GM23338 (cell line): ENCODE measurements around the gene SLC30A7. TPM values are rescaled to one million over a fixed set of nuclear protein-coding genes. Genes with fewer than 3 reads are reported as not detected.

Experiments
- ATAC-seq: fragments of 200-7000 bp; cut with Tn5 transposase; 3 replicates; pipeline ENCODE4 v1.9.1; 2020
- DNase-seq: peaks from one replicate; pipeline ENCODE4 v3.0.0-alpha.2; 2015; ENCODE audit warnings: low spot score
- H2AFZ ChIP-seq: fragments of 200-600 bp; sonication (generic); 2 replicates; pipeline ENCODE4 v1.8.0; 2016; ENCODE audit warnings: antibody characterized with exemption, mild to moderate bottlenecking, moderate library complexity
- H3F3A ChIP-seq: fragments of 200-600 bp; sonication (generic); replicated peaks from 2 replicates; pipeline ENCODE4 v1.8.0; 2017; ENCODE audit warnings: antibody characterized with exemption, mixed run types, low read depth
- H3K27ac ChIP-seq: fragments of 200-600 bp; sonication (generic); 2 replicates; pipeline ENCODE4 v1.6.1; 2016; ENCODE audit warnings: low read depth
- H3K27me3 ChIP-seq: fragments of 200-600 bp; sonication (generic); 2 replicates; pipeline ENCODE4 v1.8.0; 2016; ENCODE audit warnings: mild to moderate bottlenecking, mixed run types, moderate library complexity; ENCODE audit not compliant: insufficient read depth
- H3K36me3 ChIP-seq: fragments of 200-600 bp; sonication (generic); 2 replicates; pipeline ENCODE4 v1.8.0; 2016; ENCODE audit warnings: mild to moderate bottlenecking; ENCODE audit not compliant: insufficient read depth
- H3K4me1 ChIP-seq: fragments of 200-600 bp; sonication (generic); 2 replicates; pipeline ENCODE4 v1.8.0; 2016; ENCODE audit warnings: mild to moderate bottlenecking, moderate library complexity; ENCODE audit not compliant: insufficient read depth
- H3K4me2 ChIP-seq: fragments of 200-600 bp; sonication (generic); 2 replicates; pipeline ENCODE4 v1.7.1; 2017; ENCODE audit warnings: mixed run types
- H3K4me3 ChIP-seq: fragments of 200-600 bp; sonication (generic); 2 replicates; pipeline ENCODE4 v1.6.1; 2016; ENCODE audit warnings: mixed run types
- H3K79me2 ChIP-seq: fragments of 200-600 bp; sonication (generic); replicated peaks from 2 replicates; pipeline ENCODE4 v1.8.0; 2017; ENCODE audit warnings: mild to moderate bottlenecking; ENCODE audit not compliant: insufficient read depth
- H3K9me2 ChIP-seq: fragments of 200-600 bp; sonication (generic); 2 replicates; pipeline ENCODE4 v1.8.0; 2017; ENCODE audit not compliant: insufficient read depth
- H4K20me1 ChIP-seq: fragments of 200-600 bp; sonication (generic); replicated peaks from 2 replicates; pipeline ENCODE4 v1.8.0; 2017; ENCODE audit warnings: mild to moderate bottlenecking; ENCODE audit not compliant: insufficient read depth
- H3K27ac Mint-ChIP-seq: 2 replicates; pipeline ENCODE4 v1.8.0; 2020; ENCODE audit warnings: inconsistent platforms, mild to moderate bottlenecking, moderate library complexity, mixed read lengths
- H3K27me3 Mint-ChIP-seq: 3 replicates; pipeline ENCODE4 v1.8.0; 2022; ENCODE audit warnings: low read depth, mild to moderate bottlenecking, moderate library complexity, mixed read lengths, inconsistent platforms; ENCODE audit not compliant: insufficient read depth, poor library complexity
- H3K36me3 Mint-ChIP-seq: 3 replicates; pipeline ENCODE4 v1.8.0; 2021; ENCODE audit warnings: low read depth, mild to moderate bottlenecking, inconsistent platforms, moderate library complexity, mixed read lengths
- H3K4me1 Mint-ChIP-seq: 3 replicates; pipeline ENCODE4 v1.8.0; 2020; ENCODE audit warnings: mild to moderate bottlenecking, inconsistent platforms, mixed read lengths
- H3K4me3 Mint-ChIP-seq: 3 replicates; pipeline ENCODE4 v1.8.0; 2021; ENCODE audit warnings: moderate library complexity, mild to moderate bottlenecking, inconsistent platforms, mixed read lengths
- H3K9me3 Mint-ChIP-seq: 3 replicates; pipeline ENCODE4 v1.8.0; 2020; ENCODE audit warnings: moderate library complexity, mild to moderate bottlenecking, inconsistent platforms, mixed read lengths
- CREB1 ChIP-seq: fragments of 250-450 bp; sonication (Bioruptor Pico); IDR thresholded peaks from 2 replicates; pipeline ENCODE4 v1.5.0; 2020; ENCODE audit warnings: low read depth, mild to moderate bottlenecking, moderate library complexity
- EZH2 ChIP-seq: fragments of 200-600 bp; sonication (generic); IDR thresholded peaks from one replicate; pipeline ENCODE4 v1.8.0; 2017; ENCODE audit warnings: antibody characterized with exemption, mild to moderate bottlenecking, low read depth; ENCODE audit not compliant: unreplicated experiment
- EZH2phosphoT487 ChIP-seq: fragments of 200-600 bp; sonication (generic); IDR thresholded peaks from one replicate; pipeline ENCODE4 v1.8.1; 2018; ENCODE audit warnings: antibody characterized with exemption; ENCODE audit not compliant: unreplicated experiment
- JUNB ChIP-seq: IDR thresholded peaks from one replicate; pipeline ENCODE4 v1.6.1; 2016; ENCODE audit warnings: antibody characterized with exemption; ENCODE audit not compliant: unreplicated experiment
- NANOG ChIP-seq: IDR thresholded peaks from 2 replicates; pipeline ENCODE4 v1.6.1; 2016; ENCODE audit warnings: antibody characterized with exemption, borderline replicate concordance
- POLR2AphosphoS5 ChIP-seq: IDR thresholded peaks from 2 replicates; pipeline ENCODE4 v1.6.1; 2016; ENCODE audit warnings: antibody characterized with exemption, low read depth
- STAT1 ChIP-seq: IDR thresholded peaks from one replicate; pipeline ENCODE4 v1.6.1; 2016; ENCODE audit warnings: antibody characterized with exemption; ENCODE audit not compliant: unreplicated experiment
- ZNF114 ChIP-seq: fragments of 250-450 bp; sonication (Bioruptor Pico); IDR thresholded peaks from 2 replicates; pipeline ENCODE4 v1.5.0; 2020; ENCODE audit warnings: mild to moderate bottlenecking, moderate library complexity
- ZNF331 ChIP-seq: fragments of 250-450 bp; sonication (Bioruptor Pico); IDR thresholded peaks from 2 replicates; pipeline ENCODE4 v1.5.0; 2020; ENCODE audit warnings: low read depth, mild to moderate bottlenecking, moderate library complexity
- polyA plus RNA-seq: library from polyadenylated mRNA; unstranded; fragments of >200 nt; fragmentation: Nextera tagmentation; extraction: Ambion mirVana; gene quantifications from 2 replicates; pipeline ENCODE4 v1.2.1, GENCODE V29; 2016
- total RNA-seq: library from RNA; depleted of rRNA; stranded (reverse); fragments of >200 nt; shearing (Covaris generic); gene quantifications from 2 replicates; pipeline ENCODE4 v1.2.3, GENCODE V29; 2014
- TF ChIP-seq, protein P1 (sequence below), 2 experiments: fragments of 200-600 bp in 1 of 2; sonication (generic) in 1 of 2; conservative IDR thresholded peaks; 2 replicates each; pipeline versions ENCODE4 v1.5.1 to v1.6.1; 2016 to 2017; ENCODE audit warnings: antibody characterized with exemption in 2 of 2, low read depth in 2 of 2, mild to moderate bottlenecking in 2 of 2, moderate library complexity in 1 of 2
- TF ChIP-seq, protein P2 (sequence below): IDR thresholded peaks from 2 replicates; pipeline ENCODE4 v1.6.1; 2016; ENCODE audit warnings: antibody characterized with exemption
- TF ChIP-seq, protein P3 (sequence below): fragments of 250-450 bp; sonication (Bioruptor Pico); IDR thresholded peaks from 2 replicates; pipeline ENCODE4 v1.5.0; 2020; ENCODE audit warnings: mild to moderate bottlenecking, moderate library complexity
- TF ChIP-seq, protein P4 (sequence below): IDR thresholded peaks from one replicate; pipeline ENCODE4 v1.6.1; 2018; ENCODE audit warnings: antibody characterized with exemption; ENCODE audit not compliant: unreplicated experiment

SLC30A7 gene
- total and polyA plus RNA-seq, 2 experiments from 2014 or later: 9.8 to 25.1 TPM

DNA sequence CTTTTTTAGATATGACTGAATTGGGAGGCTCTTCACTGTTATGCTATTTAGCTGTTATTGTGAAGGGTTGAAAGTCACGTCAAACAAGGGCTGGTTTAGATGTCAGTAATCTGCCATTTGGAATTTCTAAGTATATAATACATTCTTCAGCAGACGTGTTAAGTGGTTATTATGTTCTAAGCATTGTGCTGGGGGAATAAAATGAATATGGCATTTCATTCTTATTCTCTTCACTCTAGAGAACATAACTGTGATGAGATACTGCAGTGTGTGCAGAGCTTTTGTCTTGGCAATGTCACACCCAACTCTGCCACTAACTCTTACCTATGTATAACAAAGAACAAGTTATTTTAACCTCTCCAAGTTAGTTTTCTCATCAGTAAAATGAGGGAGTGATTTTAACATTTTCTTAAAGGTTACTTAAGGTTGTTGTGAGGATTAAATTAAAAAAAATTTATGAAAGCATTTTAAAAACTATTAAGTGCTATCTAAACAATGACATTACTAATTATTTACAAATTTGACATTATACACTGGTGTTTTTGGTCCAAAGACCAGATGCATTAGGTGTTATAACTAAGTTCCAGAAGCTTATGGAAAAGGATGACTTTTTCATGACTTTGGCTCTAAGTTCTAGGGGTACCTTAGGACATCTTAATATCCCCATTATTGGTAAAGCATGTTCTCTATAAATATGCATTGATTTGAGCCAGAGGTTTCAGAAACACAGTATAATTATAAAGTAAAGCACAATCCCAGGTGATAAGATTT is 58.3 kb downstream of the SLC30A7 start:
- Histone ChIP-seq H3K36me3 (no peaks in the 10 kb centered on the region), H3F3A (no peaks in the 10 kb centered on the region), H3K4me3 (no peak overlapping the region), H2AFZ (no peak overlapping the region), H3K4me2 (no peak overlapping the region), H3K27ac (no peak overlapping the region), H3K4me1 (peaks cover 53% of the 10 kb centered on the region), H3K27me3 (no peaks in the 10 kb centered on the region), H3K9me2 (no peaks in the 10 kb centered on the region), H3K79me2 (no peaks in the 10 kb centered on the region; the same call in 1 of the 2 replicates), H4K20me1 (no peaks in the 10 kb centered on the region)
- no peak overlapping the region for H3K27ac Mint-ChIP-seq
- TF ChIP-seq, protein P1, sequence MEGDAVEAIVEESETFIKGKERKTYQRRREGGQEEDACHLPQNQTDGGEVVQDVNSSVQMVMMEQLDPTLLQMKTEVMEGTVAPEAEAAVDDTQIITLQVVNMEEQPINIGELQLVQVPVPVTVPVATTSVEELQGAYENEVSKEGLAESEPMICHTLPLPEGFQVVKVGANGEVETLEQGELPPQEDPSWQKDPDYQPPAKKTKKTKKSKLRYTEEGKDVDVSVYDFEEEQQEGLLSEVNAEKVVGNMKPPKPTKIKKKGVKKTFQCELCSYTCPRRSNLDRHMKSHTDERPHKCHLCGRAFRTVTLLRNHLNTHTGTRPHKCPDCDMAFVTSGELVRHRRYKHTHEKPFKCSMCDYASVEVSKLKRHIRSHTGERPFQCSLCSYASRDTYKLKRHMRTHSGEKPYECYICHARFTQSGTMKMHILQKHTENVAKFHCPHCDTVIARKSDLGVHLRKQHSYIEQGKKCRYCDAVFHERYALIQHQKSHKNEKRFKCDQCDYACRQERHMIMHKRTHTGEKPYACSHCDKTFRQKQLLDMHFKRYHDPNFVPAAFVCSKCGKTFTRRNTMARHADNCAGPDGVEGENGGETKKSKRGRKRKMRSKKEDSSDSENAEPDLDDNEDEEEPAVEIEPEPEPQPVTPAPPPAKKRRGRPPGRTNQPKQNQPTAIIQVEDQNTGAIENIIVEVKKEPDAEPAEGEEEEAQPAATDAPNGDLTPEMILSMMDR (conservative IDR thresholded peaks at IDR 0.05; ENCODE audit: low read depth in 2 of 2): no peak
- no peak for TF ChIP-seq EZH2
- TF ChIP-seq JUNB: no peak
- TF ChIP-seq, protein P2, sequence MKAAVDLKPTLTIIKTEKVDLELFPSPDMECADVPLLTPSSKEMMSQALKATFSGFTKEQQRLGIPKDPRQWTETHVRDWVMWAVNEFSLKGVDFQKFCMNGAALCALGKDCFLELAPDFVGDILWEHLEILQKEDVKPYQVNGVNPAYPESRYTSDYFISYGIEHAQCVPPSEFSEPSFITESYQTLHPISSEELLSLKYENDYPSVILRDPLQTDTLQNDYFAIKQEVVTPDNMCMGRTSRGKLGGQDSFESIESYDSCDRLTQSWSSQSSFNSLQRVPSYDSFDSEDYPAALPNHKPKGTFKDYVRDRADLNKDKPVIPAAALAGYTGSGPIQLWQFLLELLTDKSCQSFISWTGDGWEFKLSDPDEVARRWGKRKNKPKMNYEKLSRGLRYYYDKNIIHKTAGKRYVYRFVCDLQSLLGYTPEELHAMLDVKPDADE: no peak
- TF ChIP-seq, protein P3, sequence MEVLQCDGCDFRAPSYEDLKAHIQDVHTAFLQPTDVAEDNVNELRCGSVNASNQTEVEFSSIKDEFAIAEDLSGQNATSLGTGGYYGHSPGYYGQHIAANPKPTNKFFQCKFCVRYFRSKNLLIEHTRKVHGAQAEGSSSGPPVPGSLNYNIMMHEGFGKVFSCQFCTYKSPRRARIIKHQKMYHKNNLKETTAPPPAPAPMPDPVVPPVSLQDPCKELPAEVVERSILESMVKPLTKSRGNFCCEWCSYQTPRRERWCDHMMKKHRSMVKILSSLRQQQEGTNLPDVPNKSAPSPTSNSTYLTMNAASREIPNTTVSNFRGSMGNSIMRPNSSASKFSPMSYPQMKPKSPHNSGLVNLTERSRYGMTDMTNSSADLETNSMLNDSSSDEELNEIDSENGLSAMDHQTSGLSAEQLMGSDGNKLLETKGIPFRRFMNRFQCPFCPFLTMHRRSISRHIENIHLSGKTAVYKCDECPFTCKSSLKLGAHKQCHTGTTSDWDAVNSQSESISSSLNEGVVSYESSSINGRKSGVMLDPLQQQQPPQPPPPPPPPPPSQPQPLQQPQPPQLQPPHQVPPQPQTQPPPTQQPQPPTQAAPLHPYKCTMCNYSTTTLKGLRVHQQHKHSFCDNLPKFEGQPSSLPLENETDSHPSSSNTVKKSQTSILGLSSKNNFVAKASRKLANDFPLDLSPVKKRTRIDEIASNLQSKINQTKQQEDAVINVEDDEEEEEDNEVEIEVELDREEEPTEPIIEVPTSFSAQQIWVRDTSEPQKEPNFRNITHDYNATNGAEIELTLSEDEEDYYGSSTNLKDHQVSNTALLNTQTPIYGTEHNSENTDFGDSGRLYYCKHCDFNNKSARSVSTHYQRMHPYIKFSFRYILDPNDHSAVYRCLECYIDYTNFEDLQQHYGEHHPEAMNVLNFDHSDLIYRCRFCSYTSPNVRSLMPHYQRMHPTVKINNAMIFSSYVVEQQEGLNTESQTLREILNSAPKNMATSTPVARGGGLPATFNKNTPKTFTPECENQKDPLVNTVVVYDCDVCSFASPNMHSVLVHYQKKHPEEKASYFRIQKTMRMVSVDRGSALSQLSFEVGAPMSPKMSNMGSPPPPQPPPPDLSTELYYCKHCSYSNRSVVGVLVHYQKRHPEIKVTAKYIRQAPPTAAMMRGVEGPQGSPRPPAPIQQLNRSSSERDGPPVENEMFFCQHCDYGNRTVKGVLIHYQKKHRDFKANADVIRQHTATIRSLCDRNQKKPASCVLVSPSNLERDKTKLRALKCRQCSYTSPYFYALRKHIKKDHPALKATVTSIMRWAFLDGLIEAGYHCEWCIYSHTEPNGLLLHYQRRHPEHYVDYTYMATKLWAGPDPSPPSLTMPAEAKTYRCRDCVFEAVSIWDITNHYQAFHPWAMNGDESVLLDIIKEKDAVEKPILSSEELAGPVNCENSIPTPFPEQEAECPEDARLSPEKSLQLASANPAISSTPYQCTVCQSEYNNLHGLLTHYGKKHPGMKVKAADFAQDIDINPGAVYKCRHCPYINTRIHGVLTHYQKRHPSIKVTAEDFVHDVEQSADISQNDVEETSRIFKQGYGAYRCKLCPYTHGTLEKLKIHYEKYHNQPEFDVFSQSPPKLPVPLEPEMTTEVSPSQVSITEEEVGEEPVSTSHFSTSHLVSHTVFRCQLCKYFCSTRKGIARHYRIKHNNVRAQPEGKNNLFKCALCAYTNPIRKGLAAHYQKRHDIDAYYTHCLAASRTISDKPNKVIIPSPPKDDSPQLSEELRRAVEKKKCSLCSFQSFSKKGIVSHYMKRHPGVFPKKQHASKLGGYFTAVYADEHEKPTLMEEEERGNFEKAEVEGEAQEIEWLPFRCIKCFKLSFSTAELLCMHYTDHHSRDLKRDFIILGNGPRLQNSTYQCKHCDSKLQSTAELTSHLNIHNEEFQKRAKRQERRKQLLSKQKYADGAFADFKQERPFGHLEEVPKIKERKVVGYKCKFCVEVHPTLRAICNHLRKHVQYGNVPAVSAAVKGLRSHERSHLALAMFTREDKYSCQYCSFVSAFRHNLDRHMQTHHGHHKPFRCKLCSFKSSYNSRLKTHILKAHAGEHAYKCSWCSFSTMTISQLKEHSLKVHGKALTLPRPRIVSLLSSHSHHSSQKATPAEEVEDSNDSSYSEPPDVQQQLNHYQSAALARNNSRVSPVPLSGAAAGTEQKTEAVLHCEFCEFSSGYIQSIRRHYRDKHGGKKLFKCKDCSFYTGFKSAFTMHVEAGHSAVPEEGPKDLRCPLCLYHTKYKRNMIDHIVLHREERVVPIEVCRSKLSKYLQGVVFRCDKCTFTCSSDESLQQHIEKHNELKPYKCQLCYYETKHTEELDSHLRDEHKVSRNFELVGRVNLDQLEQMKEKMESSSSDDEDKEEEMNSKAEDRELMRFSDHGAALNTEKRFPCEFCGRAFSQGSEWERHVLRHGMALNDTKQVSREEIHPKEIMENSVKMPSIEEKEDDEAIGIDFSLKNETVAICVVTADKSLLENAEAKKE (CRISPR knock-in tag): no peak
- TF ChIP-seq CREB1: no peak
- TF ChIP-seq NANOG: no peak
- no peak for TF ChIP-seq ZNF114
- TF ChIP-seq STAT1: no peak
- no peak for TF ChIP-seq EZH2phosphoT487
- TF ChIP-seq, protein P4, sequence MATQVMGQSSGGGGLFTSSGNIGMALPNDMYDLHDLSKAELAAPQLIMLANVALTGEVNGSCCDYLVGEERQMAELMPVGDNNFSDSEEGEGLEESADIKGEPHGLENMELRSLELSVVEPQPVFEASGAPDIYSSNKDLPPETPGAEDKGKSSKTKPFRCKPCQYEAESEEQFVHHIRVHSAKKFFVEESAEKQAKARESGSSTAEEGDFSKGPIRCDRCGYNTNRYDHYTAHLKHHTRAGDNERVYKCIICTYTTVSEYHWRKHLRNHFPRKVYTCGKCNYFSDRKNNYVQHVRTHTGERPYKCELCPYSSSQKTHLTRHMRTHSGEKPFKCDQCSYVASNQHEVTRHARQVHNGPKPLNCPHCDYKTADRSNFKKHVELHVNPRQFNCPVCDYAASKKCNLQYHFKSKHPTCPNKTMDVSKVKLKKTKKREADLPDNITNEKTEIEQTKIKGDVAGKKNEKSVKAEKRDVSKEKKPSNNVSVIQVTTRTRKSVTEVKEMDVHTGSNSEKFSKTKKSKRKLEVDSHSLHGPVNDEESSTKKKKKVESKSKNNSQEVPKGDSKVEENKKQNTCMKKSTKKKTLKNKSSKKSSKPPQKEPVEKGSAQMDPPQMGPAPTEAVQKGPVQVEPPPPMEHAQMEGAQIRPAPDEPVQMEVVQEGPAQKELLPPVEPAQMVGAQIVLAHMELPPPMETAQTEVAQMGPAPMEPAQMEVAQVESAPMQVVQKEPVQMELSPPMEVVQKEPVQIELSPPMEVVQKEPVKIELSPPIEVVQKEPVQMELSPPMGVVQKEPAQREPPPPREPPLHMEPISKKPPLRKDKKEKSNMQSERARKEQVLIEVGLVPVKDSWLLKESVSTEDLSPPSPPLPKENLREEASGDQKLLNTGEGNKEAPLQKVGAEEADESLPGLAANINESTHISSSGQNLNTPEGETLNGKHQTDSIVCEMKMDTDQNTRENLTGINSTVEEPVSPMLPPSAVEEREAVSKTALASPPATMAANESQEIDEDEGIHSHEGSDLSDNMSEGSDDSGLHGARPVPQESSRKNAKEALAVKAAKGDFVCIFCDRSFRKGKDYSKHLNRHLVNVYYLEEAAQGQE: no peak
- TF ChIP-seq POLR2AphosphoS5: no peak
- no peak for TF ChIP-seq ZNF331 (CRISPR knock-in tag)
- H3K27me3 Mint-ChIP-seq: peaks cover 3% of the 10 kb centered on the region
- H3K36me3 Mint-ChIP-seq: peaks cover 26% of the 10 kb centered on the region
- H3K4me3 Mint-ChIP-seq: no peak overlapping the region
- H3K4me1 Mint-ChIP-seq: peaks cover 48% of the 10 kb centered on the region
- peaks cover 2% of the 10 kb centered on the region; the same call in 1 of the 3 replicates for H3K9me3 Mint-ChIP-seq
- ATAC-seq (no peak), DNase-seq (no peak)
